Adipocyte (in vitro differentiated cells): ENCODE data around the gene PLXNB1.

Experiments
- DNase-seq: peaks from one replicate; pipeline ENCODE4 v3.0.0-alpha.2; 2015; ENCODE audit warnings: low read depth
- H3K27me3 ChIP-seq: replicated peaks from 2 replicates; pipeline ENCODE4 v1.7.0; 2013; ENCODE audit warnings: mild to moderate bottlenecking, low read length, moderate library complexity; ENCODE audit not compliant: control insufficient read depth, insufficient read depth
- H3K36me3 ChIP-seq: 2 replicates; pipeline ENCODE4 v1.7.0; 2013; ENCODE audit warnings: low read length, mild to moderate bottlenecking, moderate library complexity; ENCODE audit not compliant: control insufficient read depth, insufficient read depth, severe bottlenecking
- H3K4me1 ChIP-seq: 2 replicates; pipeline ENCODE4 v1.7.0; 2013; ENCODE audit warnings: mild to moderate bottlenecking, low read length, moderate library complexity; ENCODE audit not compliant: control insufficient read depth, insufficient read depth
- H3K4me3 ChIP-seq: 2 replicates; pipeline ENCODE4 v1.7.0; 2013; ENCODE audit warnings: mild to moderate bottlenecking, low read length, moderate library complexity
- H3K9ac ChIP-seq: 2 replicates; pipeline ENCODE4 v1.7.0; 2013; ENCODE audit warnings: mild to moderate bottlenecking, low read length, moderate library complexity
- H3K9me3 ChIP-seq: 2 replicates; pipeline ENCODE4 v1.7.0; 2013; ENCODE audit warnings: mild to moderate bottlenecking, low read length, moderate library complexity; ENCODE audit not compliant: control insufficient read depth

Gene PLXNB1

GRCh38 chr3:48439820-48440589 lies 10.1 kb upstream of the PLXNB1 start, which contains the start of the genes CCDC51 and TMA7:
TSS of gene CCDC51 (minus strand) at chr3:48440119. CDS start at chr3:48435128, 4,991 bp downstream.
TSS of gene TMA7 (plus strand) at chr3:48440257. CDS start at chr3:48440297, 40 bp downstream.
- peak; percentile 99 for DNase-seq
- H3K4me3 ChIP-seq, result peak within 1 kb of the TSS; percentile 99
- peaks cover 31% of the 10 kb centered on the region for H3K36me3 ChIP-seq
- peaks cover 30% of the 10 kb centered on the region for H3K4me1 ChIP-seq
- H3K9ac ChIP-seq, result peak within 1 kb of the TSS; percentile 98
- H3K27me3 ChIP-seq, result no peaks in the 10 kb centered on the region
- H3K9me3 ChIP-seq, result no peaks in the 10 kb centered on the region

- Histone ChIP-seq H3K27me3 (no peaks in the 10 kb centered on the region), H3K4me3 (no peak overlapping the region)
These were observed 7.9 kb upstream of the PLXNB1 start for GRCh38 chr3:48437812-48438211.

GRCh38 chr3:48436855-48437254 lies 7.0 kb upstream of the PLXNB1 start:
- H3K4me1 ChIP-seq, result peaks cover 56% of the 10 kb centered on the region

More at GRCh38 chr3:48437812-48438211, 7.9 kb upstream of the PLXNB1 start:
- Histone ChIP-seq H3K9me3 (no peaks in the 10 kb centered on the region), H3K4me1 (peaks cover 52% of the 10 kb centered on the region), H3K36me3 (peaks cover 14% of the 10 kb centered on the region), H3K9ac (no peak overlapping the region)
- DNase-seq, result no peak

GRCh38 chr3:48436477-48436787 lies 6.5 kb upstream of the PLXNB1 start:
- Histone ChIP-seq H3K36me3 (peaks cover 8% of the 10 kb centered on the region), H3K9me3 (no peaks in the 10 kb centered on the region), H3K9ac (peak overlapping the region; percentile 26), H3K27me3 (no peaks in the 10 kb centered on the region), H3K4me1 (peaks cover 52% of the 10 kb centered on the region), H3K4me3 (no peak overlapping the region)
- no peak for DNase-seq

More at GRCh38 chr3:48436855-48437254, 7.0 kb upstream of the PLXNB1 start:
- Histone ChIP-seq H3K9ac (peak overlapping the region; percentile 26), H3K36me3 (peaks cover 12% of the 10 kb centered on the region), H3K9me3 (no peaks in the 10 kb centered on the region), H3K27me3 (no peaks in the 10 kb centered on the region), H3K4me3 (no peak overlapping the region)
- no peak for DNase-seq

- peak; percentile 94 for DNase-seq
- Histone ChIP-seq H3K9me3 (no peaks in the 10 kb centered on the region), H3K4me1 (peaks cover 48% of the 10 kb centered on the region), H3K36me3 (peaks cover 7% of the 10 kb centered on the region), H3K9ac (peak overlapping the region; percentile 77), H3K4me3 (no peak overlapping the region), H3K27me3 (no peaks in the 10 kb centered on the region)
These were observed 6.0 kb upstream of the PLXNB1 start for GRCh38 chr3:48435774-48436476.

- peak overlapping the region; percentile 77 for H3K9ac ChIP-seq
- no peaks in the 10 kb centered on the region for H3K9me3 ChIP-seq
- peaks cover 7% of the 10 kb centered on the region for H3K36me3 ChIP-seq
- peaks cover 50% of the 10 kb centered on the region for H3K4me1 ChIP-seq
- H3K4me3 ChIP-seq, result no peak overlapping the region
- no peak for DNase-seq
- no peaks in the 10 kb centered on the region for H3K27me3 ChIP-seq
These were observed 5.3 kb upstream of the PLXNB1 start for GRCh38 chr3:48435223-48435595.

- no peak for DNase-seq
- Histone ChIP-seq H3K36me3 (peaks cover 7% of the 10 kb centered on the region), H3K9me3 (no peaks in the 10 kb centered on the region), H3K9ac (peak overlapping the region; percentile 77), H3K4me1 (peaks cover 53% of the 10 kb centered on the region), H3K27me3 (no peaks in the 10 kb centered on the region), H3K4me3 (peak overlapping the region; percentile 71)
These were observed 4.8 kb upstream of the PLXNB1 start for GRCh38 chr3:48434591-48435222.

GRCh38 chr3:48433472-48434118 lies 3.7 kb upstream of the PLXNB1 start:
- H3K27me3 ChIP-seq, result no peaks in the 10 kb centered on the region
- no peak for DNase-seq
- peaks cover 7% of the 10 kb centered on the region for H3K36me3 ChIP-seq
- peaks cover 45% of the 10 kb centered on the region for H3K4me1 ChIP-seq
- H3K9ac ChIP-seq, result peak overlapping the region; percentile 77
- no peaks in the 10 kb centered on the region for H3K9me3 ChIP-seq
- peak overlapping the region; percentile 71 for H3K4me3 ChIP-seq

GRCh38 chr3:48432411-48433371 lies 2.8 kb upstream of the PLXNB1 start:
- peak overlapping the region; percentile 71 for H3K4me3 ChIP-seq

More at GRCh38 chr3:48432411-48433371, 2.8 kb upstream of the PLXNB1 start:
- H3K9ac ChIP-seq, result peak overlapping the region; percentile 77
- H3K36me3 ChIP-seq, result peaks cover 7% of the 10 kb centered on the region
- H3K9me3 ChIP-seq, result no peaks in the 10 kb centered on the region
- DNase-seq, result no peak
- no peaks in the 10 kb centered on the region for H3K27me3 ChIP-seq
- H3K4me1 ChIP-seq, result peaks cover 53% of the 10 kb centered on the region
